Neural crest cell (in vitro differentiated cells): ENCODE results near the gene PAX2. TPM values are rescaled to one million over a fixed set of nuclear protein-coding genes. Genes with fewer than 3 reads are reported as not detected.

Experiments used
- DNase-seq: peaks from one replicate; pipeline ENCODE4 v3.0.0; 2021; ENCODE audit warnings: low read depth, mixed read lengths, low spot score
- H3K27ac Mint-ChIP-seq: one replicate; pipeline ENCODE4 v1.8.0; 2021; ENCODE audit warnings: mild to moderate bottlenecking, mixed read lengths; ENCODE audit not compliant: unreplicated experiment
- H3K27me3 Mint-ChIP-seq: 2 replicates; pipeline ENCODE4 v1.8.0; 2021; ENCODE audit warnings: low read depth, mild to moderate bottlenecking, mixed read lengths
- H3K36me3 Mint-ChIP-seq: 2 replicates; pipeline ENCODE4 v1.8.0; 2021; ENCODE audit warnings: low read depth, mild to moderate bottlenecking, mixed read lengths
- H3K4me1 Mint-ChIP-seq: 2 replicates; pipeline ENCODE4 v1.8.0; 2021; ENCODE audit warnings: mixed read lengths
- H3K4me3 Mint-ChIP-seq: one replicate; pipeline ENCODE4 v1.8.0; 2021; ENCODE audit warnings: mild to moderate bottlenecking, mixed read lengths
- H3K9me3 Mint-ChIP-seq: 2 replicates; pipeline ENCODE4 v1.8.0; 2021; ENCODE audit warnings: mixed read lengths
- CTCF ChIP-seq: fragments of 200-600 bp; sonication (generic); conservative IDR thresholded peaks from 2 replicates; pipeline ENCODE4 v1.5.0; 2021; ENCODE audit warnings: antibody characterized with exemption, mild to moderate bottlenecking
- total RNA-seq: library from RNA; stranded (reverse); gene quantifications from 2 replicates; pipeline ENCODE4 v1.2.1, GENCODE V29; 2021

Gene PAX2
- total RNA-seq, 1 donor from 2014 or later: 1.5 TPM

- TF ChIP-seq CTCF: peak; percentile 71
- no peaks in the 10 kb centered on the region for H3K9me3 Mint-ChIP-seq
- DNase-seq: no peak
- H3K36me3 Mint-ChIP-seq: peaks cover 3% of the 10 kb centered on the region
- H3K27ac Mint-ChIP-seq: no peak overlapping the region
- peaks cover 12% of the 10 kb centered on the region for H3K4me1 Mint-ChIP-seq
- H3K27me3 Mint-ChIP-seq: peaks cover 96% of the 10 kb centered on the region
- H3K4me3 Mint-ChIP-seq: peak overlapping the region; percentile 56
These were observed 1.7 kb upstream of the PAX2 start for GRCh38 chr10:100743626-100744135.

GRCh38 chr10:100744136-100744986, 1.0 kb upstream of the PAX2 start:
- no peaks in the 10 kb centered on the region for H3K9me3 Mint-ChIP-seq
- peaks cover 96% of the 10 kb centered on the region for H3K27me3 Mint-ChIP-seq
- no peak overlapping the region for H3K27ac Mint-ChIP-seq
- H3K4me1 Mint-ChIP-seq: peaks cover 12% of the 10 kb centered on the region
- TF ChIP-seq CTCF: no peak
- no peak for DNase-seq
- peak overlapping the region; percentile 56 for H3K4me3 Mint-ChIP-seq
- peaks cover 3% of the 10 kb centered on the region for H3K36me3 Mint-ChIP-seq

- Mint-ChIP-seq H3K27me3 (peaks cover 96% of the 10 kb centered on the region), H3K4me1 (peaks cover 7% of the 10 kb centered on the region), H3K4me3 (peak overlapping the region; percentile 69), H3K9me3 (no peaks in the 10 kb centered on the region), H3K27ac (no peak overlapping the region), H3K36me3 (peaks cover 3% of the 10 kb centered on the region)
- no peak for DNase-seq
- no peak for TF ChIP-seq CTCF
These were observed 751 bp downstream of the PAX2 start for GRCh38 chr10:100745882-100746783.

- Mint-ChIP-seq H3K27me3 (peaks cover 96% of the 10 kb centered on the region), H3K36me3 (peaks cover 3% of the 10 kb centered on the region), H3K4me1 (peaks cover 7% of the 10 kb centered on the region), H3K4me3 (peak overlapping the region; percentile 69), H3K27ac (no peak overlapping the region), H3K9me3 (no peaks in the 10 kb centered on the region)
- DNase-seq: no peak
- TF ChIP-seq CTCF: no peak
These were observed 1.5 kb downstream of the PAX2 start for GRCh38 chr10:100746784-100747455.
